ENCODE results near the gene PANX2. TPM values are rescaled to one million over a fixed set of nuclear protein-coding genes. Genes with fewer than 3 reads are reported as not detected.

The PANX2 gene, protein sequence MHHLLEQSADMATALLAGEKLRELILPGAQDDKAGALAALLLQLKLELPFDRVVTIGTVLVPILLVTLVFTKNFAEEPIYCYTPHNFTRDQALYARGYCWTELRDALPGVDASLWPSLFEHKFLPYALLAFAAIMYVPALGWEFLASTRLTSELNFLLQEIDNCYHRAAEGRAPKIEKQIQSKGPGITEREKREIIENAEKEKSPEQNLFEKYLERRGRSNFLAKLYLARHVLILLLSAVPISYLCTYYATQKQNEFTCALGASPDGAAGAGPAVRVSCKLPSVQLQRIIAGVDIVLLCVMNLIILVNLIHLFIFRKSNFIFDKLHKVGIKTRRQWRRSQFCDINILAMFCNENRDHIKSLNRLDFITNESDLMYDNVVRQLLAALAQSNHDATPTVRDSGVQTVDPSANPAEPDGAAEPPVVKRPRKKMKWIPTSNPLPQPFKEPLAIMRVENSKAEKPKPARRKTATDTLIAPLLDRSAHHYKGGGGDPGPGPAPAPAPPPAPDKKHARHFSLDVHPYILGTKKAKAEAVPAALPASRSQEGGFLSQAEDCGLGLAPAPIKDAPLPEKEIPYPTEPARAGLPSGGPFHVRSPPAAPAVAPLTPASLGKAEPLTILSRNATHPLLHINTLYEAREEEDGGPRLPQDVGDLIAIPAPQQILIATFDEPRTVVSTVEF
- total RNA-seq (2011; cell fraction: chromatin; rRNA removed; ENCODE audit: low replicate concordance) = 2.9 and 7.9 TPM in 2 replicates
- total RNA-seq (2011; cell fraction: nucleolus; rRNA removed) = 4.5 and 5.7 TPM in 2 replicates
- 4.0 and 4.1 TPM in 2 replicates for total RNA-seq (2011; cell fraction: nucleoplasm; rRNA removed)
- total RNA-seq (2014; rRNA removed) (0.61 and 1.0 TPM in 2 replicates), total RNA-seq (2014; rRNA removed; fragmentation: Illumina TruSeq; extraction: Trizol) (0.06 and 0.07 TPM in 2 replicates), total RNA-seq (2015; rRNA removed; fragmentation: Illumina TruSeq; extraction: Trizol) (0.15 and 0.29 TPM in 2 replicates), total RNA-seq (2021) (3.0 and 3.9 TPM in 2 replicates), polyA plus RNA-seq (2011; rRNA removed) (1.1 and 1.7 TPM in 2 replicates), polyA plus RNA-seq (2014; fragmentation: Illumina TruSeq; extraction: Trizol) (0.22 and 0.72 TPM in 2 replicates), polyA plus RNA-seq (2014; fragmentation: Nextera tagmentation; extraction: Ambion mirVana) (under 1 TPM in 1 of 2 experiments, not detected in 1; 0.01 TPM), polyA plus RNA-seq (2014; rRNA removed) (1.7 and 1.9 TPM in 2 replicates), polyA minus RNA-seq (2011; rRNA and poly(A)+ RNA removed) (0.24 and 0.60 TPM in 2 replicates), Bru-seq, nascent RNA (percentile 45 among the genes with signal in this experiment), BruChase-seq, experiment 1, labeled RNA remaining after a 2-hour chase (percentile 47 among the genes with signal in this experiment), BruChase-seq, experiment 2, labeled RNA remaining after a 6-hour chase (percentile 50 among the genes with signal in this experiment)
- polyA plus RNA-seq (2011; cell fraction: cytosol; rRNA removed) = 2.4 and 3.0 TPM in 2 replicates
- 7.8 and 9.9 TPM in 2 replicates for polyA plus RNA-seq (2011; cell fraction: nucleus; rRNA removed)
- 2.1 and 7.6 TPM in 2 replicates for polyA plus RNA-seq (2012)
- 1.1 and 2.9 TPM in 2 replicates for polyA minus RNA-seq (2011; cell fraction: cytosol; rRNA and poly(A)+ RNA removed)
- 1.2 and 1.7 TPM in 2 replicates for polyA minus RNA-seq (2011; cell fraction: nucleus; rRNA and poly(A)+ RNA removed)
- long read RNA-seq, experiment 1, partial matches to known transcripts = 22 of 22 reads
- long read RNA-seq, experiment 1, other reads (novel, unspliced or antisense) = 0 of 22 reads
- long read RNA-seq, experiment 2, partial matches to known transcripts = 5 of 6 reads
- long read RNA-seq, experiment 2, other reads (novel, unspliced or antisense) = 1 of 6 reads
- long read RNA-seq, experiment 3 = 0 reads

GRCh38 chr22:50170453-50171318, at the start of gene PANX2:
TSS of gene PANX2 (plus strand) at chr22:50170731. CDS start at chr22:50170731, 0 bp downstream.
- ATAC-seq = peak; percentile 21; the same call in 1 of the 3 replicates
- H3K9ac ChIP-seq (ENCODE audit: insufficient read depth in 1 of 2, low read depth in 2 of 2, low read length in 2 of 2) = peak within 1 kb of the TSS; percentile 46 to 91; a peak in 3 of 4 replicates
- DNase-seq (ENCODE audit: extremely low read depth in 1 of 4, low spot score in 3 of 4) = peak in 2 of 4 experiments; percentile 69 to 73
- no peaks in the 10 kb centered on the region for H3K79me2 ChIP-seq (ENCODE audit: control insufficient read depth, insufficient read depth, low read length)
- no peaks in the 10 kb centered on the region for H3K36me3 ChIP-seq (ENCODE audit: control insufficient read depth, insufficient read depth, low read length)
- H3K27me3 ChIP-seq (ENCODE audit: control insufficient read depth in 2 of 2, insufficient read depth in 2 of 2, low read length in 2 of 2) = no peaks in the 10 kb centered on the region
- ChIA-PET CTCF (ENCODE audit: low intra/inter-chr PET ratio) (interaction anchor here (0.6 kb wide), 1 partner anchor 40 kb away, joined by 3 read pairs; no protein-coding TSS in a partner anchor), POLR2A (interaction anchor here (1.1 kb wide), 1 partner anchor 14 kb away, joined by 7 read pairs; no protein-coding TSS in a partner anchor)
- H2AFZ ChIP-seq (ENCODE audit: low read depth, low read length) = peak within 1 kb of the TSS; percentile 70; the same call in 1 of the 2 replicates
- in situ Hi-C loops (cut with MboI) (no loop called here), intact Hi-C loops (cut with micrococcal nuclease) (no loop called here)
- no peaks in the 10 kb centered on the region for H4K20me1 ChIP-seq (replicated peaks; ENCODE audit: control insufficient read depth, insufficient read depth, low read length)
- H3K9me3 ChIP-seq (replicated peaks; ENCODE audit: control insufficient read depth, insufficient read depth, low read depth, low read length) = no peaks in the 10 kb centered on the region
- peak within 1 kb of the TSS; percentile 65; the same call in 2 of the 3 replicates for H3K27ac ChIP-seq (ENCODE audit: extremely low read depth, low read depth, low read length)
- H3K9me1 ChIP-seq (ENCODE audit: control insufficient read depth, insufficient read depth, low read length) = no peaks in the 10 kb centered on the region
- H3K4me1 ChIP-seq (replicated peaks in 1 of 2; ENCODE audit: control insufficient read depth in 2 of 2, insufficient read depth in 2 of 2, low read length in 2 of 2) = peaks cover 10 to 54% of the 10 kb centered on the region in 2 experiments; a peak in 4 of 5 replicates
- H3K4me2 ChIP-seq (ENCODE audit: insufficient read depth, low read length) = peak within 1 kb of the TSS; percentile 66
- no peak for FAIRE-seq
- 5% methylated on average over 15 of the region's 105 CpGs for WGBS (ENCODE audit: insufficient coverage, low coverage, missing lambda C conversion rate)
- peak within 1 kb of the TSS; percentile 40 for H3K4me3 ChIP-seq
- no TSS peak for BruUV-seq (replicated peaks)
- TF ChIP-seq MECOM (CRISPR knock-in tag; IDR thresholded peaks at IDR 0.05) (no peak), TAF7 (tag; IDR thresholded peaks at IDR 0.05) (no peak), HNRNPUL1 (IDR thresholded peaks at IDR 0.05; ENCODE audit: low read length) (no peak), ZNF77 (CRISPR knock-in tag; IDR thresholded peaks at IDR 0.05) (no peak), KDM5B (IDR thresholded peaks at IDR 0.05; ENCODE audit: insufficient replicate concordance, low read depth, low read length) (peak; percentile 48), YY1 (IDR thresholded peaks at IDR 0.05; ENCODE audit: borderline replicate concordance in 1 of 3, control insufficient read depth in 1 of 3, extremely low read depth in 1 of 3, insufficient read depth in 3 of 3, insufficient read length in 1 of 3, insufficient replicate concordance in 2 of 3, low read depth in 1 of 3, low read length in 2 of 3) (peak in 2 of 3 experiments; percentile 12 to 61), POLR2A (conservative IDR thresholded peaks at IDR 0.05) (no peak)
- TF ChIP-seq, protein P1, sequence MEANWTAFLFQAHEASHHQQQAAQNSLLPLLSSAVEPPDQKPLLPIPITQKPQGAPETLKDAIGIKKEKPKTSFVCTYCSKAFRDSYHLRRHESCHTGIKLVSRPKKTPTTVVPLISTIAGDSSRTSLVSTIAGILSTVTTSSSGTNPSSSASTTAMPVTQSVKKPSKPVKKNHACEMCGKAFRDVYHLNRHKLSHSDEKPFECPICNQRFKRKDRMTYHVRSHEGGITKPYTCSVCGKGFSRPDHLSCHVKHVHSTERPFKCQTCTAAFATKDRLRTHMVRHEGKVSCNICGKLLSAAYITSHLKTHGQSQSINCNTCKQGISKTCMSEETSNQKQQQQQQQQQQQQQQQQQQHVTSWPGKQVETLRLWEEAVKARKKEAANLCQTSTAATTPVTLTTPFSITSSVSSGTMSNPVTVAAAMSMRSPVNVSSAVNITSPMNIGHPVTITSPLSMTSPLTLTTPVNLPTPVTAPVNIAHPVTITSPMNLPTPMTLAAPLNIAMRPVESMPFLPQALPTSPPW (CRISPR knock-in tag; IDR thresholded peaks at IDR 0.05) = peak; percentile 50
- TF ChIP-seq, protein P2, sequence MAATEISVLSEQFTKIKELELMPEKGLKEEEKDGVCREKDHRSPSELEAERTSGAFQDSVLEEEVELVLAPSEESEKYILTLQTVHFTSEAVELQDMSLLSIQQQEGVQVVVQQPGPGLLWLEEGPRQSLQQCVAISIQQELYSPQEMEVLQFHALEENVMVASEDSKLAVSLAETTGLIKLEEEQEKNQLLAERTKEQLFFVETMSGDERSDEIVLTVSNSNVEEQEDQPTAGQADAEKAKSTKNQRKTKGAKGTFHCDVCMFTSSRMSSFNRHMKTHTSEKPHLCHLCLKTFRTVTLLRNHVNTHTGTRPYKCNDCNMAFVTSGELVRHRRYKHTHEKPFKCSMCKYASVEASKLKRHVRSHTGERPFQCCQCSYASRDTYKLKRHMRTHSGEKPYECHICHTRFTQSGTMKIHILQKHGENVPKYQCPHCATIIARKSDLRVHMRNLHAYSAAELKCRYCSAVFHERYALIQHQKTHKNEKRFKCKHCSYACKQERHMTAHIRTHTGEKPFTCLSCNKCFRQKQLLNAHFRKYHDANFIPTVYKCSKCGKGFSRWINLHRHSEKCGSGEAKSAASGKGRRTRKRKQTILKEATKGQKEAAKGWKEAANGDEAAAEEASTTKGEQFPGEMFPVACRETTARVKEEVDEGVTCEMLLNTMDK (IDR thresholded peaks at IDR 0.05; ENCODE audit: borderline replicate concordance, insufficient read depth, low read depth, low read length, poor library complexity, severe bottlenecking) = no peak
